GM18870 (cell line): ENCODE results near the gene TBL1X.
"Not testable (repeated sequence)": the region's sequence is repeated elsewhere in the genome, so short reads cannot be mapped to it uniquely, and the experiment has no call there.

Experiments
- ATAC-seq: cut with Tn5 transposase; IDR thresholded peaks from one replicate; pipeline ENCODE4 v1.9.1; 2021; ENCODE audit warnings: moderate library complexity; ENCODE audit not compliant: unreplicated experiment

The TBL1X gene

GRCh38 chrX:9464435-9465371, at the start of gene TBL1X:
Gene TBL1X, plus strand, starts transcription at chrX:9465058. Its CDS starts 188,529 bp downstream, at chrX:9653587.
- ATAC-seq, result no peak

GRCh38 chrX:9416562-9417348, 48.1 kb upstream of the TBL1X start:
- ATAC-seq, result no peak

GRCh38 chrX:9418262-9418661, 46.6 kb upstream of the TBL1X start:
- no peak for ATAC-seq

GRCh38 chrX:9420275-9421265, 44.3 kb upstream of the TBL1X start:
- no peak for ATAC-seq

- no peak for ATAC-seq
Measured at GRCh38 chrX:9429767-9430166, 35.1 kb upstream of the TBL1X start.

GRCh38 chrX:9430346-9430921, 34.4 kb upstream of the TBL1X start:
- ATAC-seq, result no peak

GRCh38 chrX:9431281-9431680, 33.6 kb upstream of the TBL1X start:
- no peak for ATAC-seq

GRCh38 chrX:9433596-9433995, 31.3 kb upstream of the TBL1X start:
- ATAC-seq, result no peak

GRCh38 chrX:9434051-9434550, 30.8 kb upstream of the TBL1X start:
- ATAC-seq, result no peak

- not testable (repeated sequence) for ATAC-seq
Measured at GRCh38 chrX:9435086-9435485, 29.8 kb upstream of the TBL1X start.

GRCh38 chrX:9436812-9437211, 28.0 kb upstream of the TBL1X start:
- ATAC-seq, result no peak

GRCh38 chrX:9438933-9439494, 25.8 kb upstream of the TBL1X start:
- no peak for ATAC-seq

GRCh38 chrX:9440116-9440844, 24.6 kb upstream of the TBL1X start:
- ATAC-seq, result no peak

GRCh38 chrX:9442056-9442455, 22.8 kb upstream of the TBL1X start:
- ATAC-seq, result no peak

- no peak for ATAC-seq
Measured at GRCh38 chrX:9443327-9443726, 21.5 kb upstream of the TBL1X start.

GRCh38 chrX:9447906-9448305, 17.0 kb upstream of the TBL1X start:
- ATAC-seq, result no peak

- ATAC-seq, result no peak
Measured at GRCh38 chrX:9456250-9457074, 8.4 kb upstream of the TBL1X start.

GRCh38 chrX:9458034-9458433, 6.8 kb upstream of the TBL1X start:
- ATAC-seq, result not testable (repeated sequence)
